ENCODE data around the gene NEMP2. TPM values are rescaled to one million over a fixed set of nuclear protein-coding genes. Genes with fewer than 3 reads are reported as not detected.
A peak's percentile ranks its signal among the peaks of the same experiment; 100 is the strongest.

Gene NEMP2
- total RNA-seq, 1 donor: 5.6 TPM

DNA sequence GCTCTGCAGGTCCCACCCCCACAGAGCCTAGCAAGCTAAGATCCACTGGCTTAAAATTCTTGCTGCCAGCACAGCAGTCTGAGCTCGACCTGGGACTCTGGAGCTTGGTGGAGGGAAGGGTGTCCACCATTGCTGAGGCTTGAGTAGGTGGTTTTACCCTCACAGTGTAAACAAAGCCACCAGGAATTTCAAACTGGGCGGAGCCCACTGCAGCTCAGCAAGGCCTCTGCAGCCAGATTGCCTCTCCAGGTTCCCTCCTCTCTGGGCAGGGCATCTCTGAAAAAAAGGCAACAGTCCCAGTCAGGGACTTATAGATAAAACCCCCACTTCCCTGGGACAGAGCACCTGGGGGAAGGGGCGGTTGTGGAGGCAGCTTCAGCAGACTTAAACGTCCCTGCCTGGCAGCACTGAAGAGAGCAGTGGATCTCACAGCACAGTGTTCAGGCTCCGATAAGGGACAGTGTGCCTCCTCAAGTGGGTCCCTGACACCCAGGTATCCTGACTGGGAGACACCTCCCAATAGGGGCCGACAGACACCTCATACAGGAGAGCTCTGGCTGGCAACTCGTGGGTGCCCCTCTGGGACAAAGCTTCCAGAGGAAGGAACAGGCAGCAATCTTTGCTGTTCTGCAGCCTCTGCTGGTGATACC lies 20.0 kb upstream of the NEMP2 start:
- TF ChIP-seq, protein P1, sequence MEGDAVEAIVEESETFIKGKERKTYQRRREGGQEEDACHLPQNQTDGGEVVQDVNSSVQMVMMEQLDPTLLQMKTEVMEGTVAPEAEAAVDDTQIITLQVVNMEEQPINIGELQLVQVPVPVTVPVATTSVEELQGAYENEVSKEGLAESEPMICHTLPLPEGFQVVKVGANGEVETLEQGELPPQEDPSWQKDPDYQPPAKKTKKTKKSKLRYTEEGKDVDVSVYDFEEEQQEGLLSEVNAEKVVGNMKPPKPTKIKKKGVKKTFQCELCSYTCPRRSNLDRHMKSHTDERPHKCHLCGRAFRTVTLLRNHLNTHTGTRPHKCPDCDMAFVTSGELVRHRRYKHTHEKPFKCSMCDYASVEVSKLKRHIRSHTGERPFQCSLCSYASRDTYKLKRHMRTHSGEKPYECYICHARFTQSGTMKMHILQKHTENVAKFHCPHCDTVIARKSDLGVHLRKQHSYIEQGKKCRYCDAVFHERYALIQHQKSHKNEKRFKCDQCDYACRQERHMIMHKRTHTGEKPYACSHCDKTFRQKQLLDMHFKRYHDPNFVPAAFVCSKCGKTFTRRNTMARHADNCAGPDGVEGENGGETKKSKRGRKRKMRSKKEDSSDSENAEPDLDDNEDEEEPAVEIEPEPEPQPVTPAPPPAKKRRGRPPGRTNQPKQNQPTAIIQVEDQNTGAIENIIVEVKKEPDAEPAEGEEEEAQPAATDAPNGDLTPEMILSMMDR (IDR thresholded peaks at IDR 0.05; ENCODE audit: insufficient read depth, low read depth, low read length): no peak
- DNase-seq (ENCODE audit: low read depth): no peak
- H3K4me3 ChIP-seq (ENCODE audit: low read depth, low read length): no peak overlapping the region

DNA sequence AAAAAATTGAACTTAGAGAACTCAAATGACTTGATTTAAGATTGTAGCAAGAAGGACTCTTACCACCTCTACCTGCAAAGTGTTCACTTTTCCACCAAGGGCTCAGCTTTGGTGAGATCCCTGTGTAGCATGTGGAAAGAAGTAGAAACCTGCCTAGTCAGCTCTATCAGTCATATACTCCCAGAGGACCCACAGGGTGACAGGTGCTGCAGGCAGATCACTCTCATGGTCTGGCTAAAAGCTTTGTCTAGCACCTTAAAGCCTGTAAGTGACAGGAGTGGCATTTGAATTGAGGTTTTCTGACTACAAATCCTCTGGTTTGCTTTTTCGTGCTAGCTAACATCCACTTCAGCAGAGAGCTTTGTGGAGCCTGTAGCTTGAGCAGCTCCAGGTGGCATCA lies 18.7 kb upstream of the NEMP2 start:
- no peak for DNase-seq (ENCODE audit: low read depth)
- TF ChIP-seq, protein P1 (IDR thresholded peaks at IDR 0.05; ENCODE audit: insufficient read depth, low read depth, low read length): no peak
- H3K4me3 ChIP-seq (ENCODE audit: low read depth, low read length): no peak overlapping the region

DNA sequence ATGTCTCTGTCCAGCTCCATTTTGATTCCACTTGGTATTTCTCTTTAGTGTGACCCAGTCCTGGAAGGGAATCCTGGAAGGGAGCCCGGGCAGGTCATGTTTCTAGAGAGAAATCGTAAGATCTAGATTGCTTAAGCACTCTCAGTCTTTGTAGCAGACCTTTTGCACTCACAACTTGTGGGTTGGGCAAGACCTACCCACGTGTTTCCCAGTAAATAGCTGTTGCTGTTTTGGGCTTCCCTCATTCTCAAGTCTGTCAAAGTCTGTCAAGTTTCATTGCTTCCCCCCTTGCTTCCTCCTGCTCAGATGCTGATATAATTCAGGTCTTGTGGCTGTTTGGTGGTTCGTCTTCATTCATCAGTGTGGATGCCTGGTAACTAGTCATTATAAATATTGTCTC lies 17.4 kb upstream of the NEMP2 start:
- H3K4me3 ChIP-seq (ENCODE audit: low read depth, low read length): no peak overlapping the region
- TF ChIP-seq, protein P1 (IDR thresholded peaks at IDR 0.05; ENCODE audit: insufficient read depth, low read depth, low read length): no peak
- DNase-seq (ENCODE audit: low read depth): peak; percentile 75

DNA sequence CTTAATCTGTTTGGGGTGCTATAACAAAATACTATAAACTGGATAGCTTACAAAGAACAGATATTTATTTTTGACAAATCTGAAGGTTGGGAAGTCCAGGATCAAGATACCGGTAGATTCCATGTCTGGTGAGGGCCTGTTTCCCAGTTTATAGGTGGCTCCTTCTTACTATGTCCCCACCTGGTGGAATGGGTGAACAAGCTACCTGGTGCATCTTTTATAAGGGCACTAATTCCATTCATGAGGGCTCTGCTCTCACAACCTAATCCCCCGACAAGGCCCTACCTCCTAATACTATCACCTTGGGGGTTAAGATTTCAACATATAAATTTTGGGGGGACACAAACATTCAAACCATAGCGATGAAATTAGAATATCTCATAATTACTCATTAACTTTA lies 15.6 kb upstream of the NEMP2 start:
- no peak for DNase-seq (ENCODE audit: low read depth)
- TF ChIP-seq, protein P1 (IDR thresholded peaks at IDR 0.05; ENCODE audit: insufficient read depth, low read depth, low read length): no peak
- no peak overlapping the region for H3K4me3 ChIP-seq (ENCODE audit: low read depth, low read length)

DNA sequence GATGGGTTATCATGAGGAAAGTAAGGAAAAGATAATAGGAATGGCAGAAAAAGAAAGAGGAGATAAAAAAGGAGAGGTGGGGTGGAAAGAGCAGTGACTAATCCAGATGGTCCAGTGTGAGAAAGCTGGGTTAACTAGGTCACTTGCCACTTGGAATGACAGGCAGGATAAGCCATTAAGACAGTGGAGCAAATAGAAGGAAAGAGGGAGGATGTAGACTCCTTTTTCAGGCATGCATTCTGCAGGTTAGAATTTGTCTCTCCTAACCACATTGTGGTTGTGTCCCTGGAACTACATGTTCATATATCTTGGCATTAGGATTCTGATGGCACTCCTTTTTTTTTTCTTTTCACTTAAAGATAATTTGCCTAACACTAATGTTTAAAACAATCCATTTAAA lies 13.4 kb upstream of the NEMP2 start:
- DNase-seq (ENCODE audit: low read depth): no peak
- H3K4me3 ChIP-seq (ENCODE audit: low read depth, low read length): no peak overlapping the region
- TF ChIP-seq, protein P1 (IDR thresholded peaks at IDR 0.05; ENCODE audit: insufficient read depth, low read depth, low read length): no peak

DNA sequence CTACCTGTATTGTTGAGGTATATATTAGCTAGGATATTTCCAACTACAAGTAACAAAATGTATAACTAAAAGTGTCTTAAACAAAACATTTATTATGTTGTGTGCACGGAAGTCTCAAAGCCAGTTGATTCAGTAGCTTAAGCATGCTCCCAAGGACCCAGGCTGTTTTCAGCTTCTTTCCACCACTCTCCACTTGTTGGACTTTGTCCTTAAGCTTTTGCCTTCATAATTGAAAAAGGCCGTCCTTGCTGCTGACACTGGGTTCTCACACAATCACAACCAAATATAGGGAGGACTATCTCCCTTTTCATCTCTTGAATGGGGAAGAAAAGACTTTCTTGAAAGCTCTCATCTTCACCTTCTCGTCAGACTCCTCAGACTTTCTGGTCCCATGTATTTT lies 12.2 kb upstream of the NEMP2 start:
- H3K4me3 ChIP-seq (ENCODE audit: low read depth, low read length): no peak overlapping the region
- no peak for DNase-seq (ENCODE audit: low read depth)
- TF ChIP-seq, protein P1 (IDR thresholded peaks at IDR 0.05; ENCODE audit: insufficient read depth, low read depth, low read length): no peak

Measured in fibroblast of villous mesenchyme (primary cell).